OCI-M2 (cell line): ENCODE data around the gene PAIP2B.
"Not testable (repeated sequence)": the region's sequence is repeated elsewhere in the genome, so short reads cannot be mapped to it uniquely, and the experiment has no call there.

Experiments used
- DNase-seq: peaks from one replicate; lab custom pipeline; 2025; ENCODE audit not compliant: unreplicated experiment; lab: John Stamatoyannopoulos, UW

Gene PAIP2B

DNA sequence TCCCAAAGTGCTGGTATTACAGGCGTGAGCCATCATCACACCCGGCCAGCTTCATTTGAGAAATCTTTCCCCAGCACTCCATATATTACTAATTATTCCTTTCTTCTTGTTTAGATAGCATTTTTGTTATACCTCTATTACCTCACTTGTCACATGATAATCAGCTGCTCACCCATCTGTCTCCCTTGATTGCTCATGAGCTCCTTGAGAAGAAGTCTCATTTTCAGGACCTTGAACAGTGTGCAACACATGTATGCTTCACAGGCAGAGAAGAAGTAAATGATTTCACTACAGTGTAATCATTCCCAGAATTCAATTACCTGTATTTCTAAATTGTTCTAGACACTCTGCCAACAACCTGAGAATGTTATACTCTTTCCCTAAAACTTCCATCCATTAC lies 6.2 kb downstream of the PAIP2B start:
- no peak for DNase-seq

- no peak for DNase-seq
Measured at GRCh38 chr2:71216501-71216900, 10.4 kb downstream of the PAIP2B start.

DNA sequence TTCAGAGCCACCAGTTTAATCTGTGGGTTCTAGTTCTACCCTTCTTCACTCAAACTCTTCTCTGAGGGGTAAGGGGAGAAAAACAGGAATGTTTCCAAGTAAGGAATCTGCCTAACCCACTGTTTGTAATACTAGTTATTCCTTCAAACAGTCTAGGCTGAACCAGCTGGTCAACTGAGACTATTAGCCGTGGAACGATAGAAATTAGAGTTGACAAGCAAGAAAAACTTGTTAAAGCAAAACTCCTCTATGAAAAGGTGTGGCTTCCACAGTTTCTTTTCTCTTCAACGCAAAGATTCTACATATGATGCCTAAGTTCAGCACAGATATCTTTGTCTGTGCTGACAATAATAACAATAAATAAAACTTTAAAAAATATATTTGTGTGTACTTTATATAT lies 11.5 kb downstream of the PAIP2B start:
- no peak for DNase-seq

- no peak for DNase-seq
Measured at GRCh38 chr2:71212336-71212735, 14.6 kb downstream of the PAIP2B start.

GRCh38 chr2:71210292-71210691 lies 16.6 kb downstream of the PAIP2B start:
- DNase-seq = no peak

DNA sequence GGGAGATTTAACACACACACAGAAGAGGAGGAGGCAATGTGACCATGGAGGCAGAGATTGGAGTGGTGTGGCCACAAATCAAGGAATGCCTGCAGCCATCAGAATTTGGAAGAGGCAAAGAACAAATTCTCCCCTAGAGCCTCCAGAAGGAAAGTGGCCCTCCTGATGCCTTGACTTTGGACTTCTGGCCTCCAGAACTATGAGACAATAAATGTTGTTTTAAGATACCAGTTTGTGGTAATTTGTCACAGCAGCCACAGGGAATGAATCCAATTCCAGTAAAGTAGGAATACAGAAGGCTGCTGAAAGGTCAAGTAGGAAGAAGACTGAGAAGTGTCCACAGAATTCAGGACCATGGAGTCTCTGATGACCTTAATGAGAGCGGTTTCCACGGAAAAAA lies 18.1 kb downstream of the PAIP2B start:
- no peak for DNase-seq

DNA sequence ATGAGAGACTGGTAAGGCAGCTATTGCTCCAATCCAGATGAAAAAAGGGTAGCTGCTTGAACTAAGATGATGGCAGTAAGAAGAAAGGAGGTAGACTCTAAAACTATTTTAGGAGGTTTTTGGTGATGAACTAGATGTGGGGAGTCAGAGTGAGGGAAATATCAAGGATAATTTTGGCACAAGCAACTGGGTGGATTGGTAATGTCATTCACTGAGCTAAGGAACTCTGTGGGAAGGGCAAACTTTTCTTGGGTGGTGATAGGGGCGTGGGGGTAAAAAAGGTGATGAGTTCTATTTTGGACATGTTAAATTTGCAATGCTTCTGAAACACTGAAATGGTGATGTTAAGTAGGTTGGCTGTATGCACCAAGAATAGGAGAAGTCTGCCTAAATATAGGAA lies 19.3 kb downstream of the PAIP2B start:
- DNase-seq = no peak

DNA sequence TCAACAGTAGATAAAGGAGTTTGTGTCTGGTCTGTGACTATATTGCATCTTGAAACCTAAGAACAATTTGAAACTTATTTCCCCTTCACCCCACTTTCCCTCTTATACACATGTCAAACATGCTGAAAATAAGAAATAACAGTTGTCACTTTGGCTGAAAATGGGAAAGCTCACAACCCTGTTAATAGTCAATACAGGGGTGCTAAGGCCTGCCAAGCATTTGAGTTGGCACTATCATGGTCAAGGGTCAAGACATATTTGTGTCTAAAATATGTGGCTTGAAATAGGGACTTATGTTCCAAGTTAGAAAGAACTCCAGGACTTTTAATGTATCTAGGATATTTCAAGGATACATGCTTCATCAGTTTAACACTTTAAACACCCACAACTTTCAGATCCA lies 20.6 kb downstream of the PAIP2B start:
- DNase-seq = no peak

DNA sequence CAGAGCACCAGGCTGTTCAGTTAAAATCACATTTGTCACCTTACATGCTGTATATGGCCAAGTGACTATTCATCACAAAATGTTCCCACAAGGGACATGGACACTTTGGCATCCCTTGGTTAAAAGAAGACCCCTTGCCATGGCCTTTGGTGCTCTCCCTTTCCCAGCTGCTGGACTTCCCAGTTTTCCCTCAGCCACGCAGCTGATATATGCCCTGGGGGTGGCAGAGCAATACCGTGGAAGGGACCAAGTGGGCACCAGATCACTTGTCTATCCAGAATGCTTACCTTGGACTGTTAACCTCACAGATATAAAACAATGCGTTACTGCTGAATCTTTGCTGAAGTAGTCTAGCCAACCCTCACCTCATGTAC lies 35.3 kb downstream of the PAIP2B start:
- DNase-seq = no peak

- DNase-seq = no peak
Measured at GRCh38 chr2:71190656-71191569, 36.0 kb downstream of the PAIP2B start.

- no peak for DNase-seq
Measured at GRCh38 chr2:71187589-71187988, 39.3 kb downstream of the PAIP2B start.

DNA sequence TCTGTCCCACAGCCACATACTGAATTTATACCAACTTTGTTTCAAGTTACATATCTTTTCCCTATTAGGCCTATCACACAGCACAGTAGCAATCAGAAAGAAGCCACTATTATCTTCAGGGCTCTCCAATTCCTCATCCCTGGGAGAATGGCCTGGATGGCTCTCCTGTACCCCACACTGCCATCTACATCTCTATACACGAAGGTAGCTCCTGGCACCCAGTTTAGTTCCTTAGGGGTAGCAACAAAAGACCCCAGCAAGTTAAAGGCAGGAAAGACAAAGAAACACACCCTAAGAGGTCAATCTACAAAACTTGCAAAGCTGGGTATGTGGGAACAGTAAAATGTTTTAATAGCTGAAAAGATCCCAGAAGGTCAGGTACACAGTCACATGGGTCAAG lies 39.9 kb downstream of the PAIP2B start:
- DNase-seq = no peak

GRCh38 chr2:71183306-71184115 lies 43.4 kb downstream of the PAIP2B start:
- DNase-seq = not testable (repeated sequence)

DNA sequence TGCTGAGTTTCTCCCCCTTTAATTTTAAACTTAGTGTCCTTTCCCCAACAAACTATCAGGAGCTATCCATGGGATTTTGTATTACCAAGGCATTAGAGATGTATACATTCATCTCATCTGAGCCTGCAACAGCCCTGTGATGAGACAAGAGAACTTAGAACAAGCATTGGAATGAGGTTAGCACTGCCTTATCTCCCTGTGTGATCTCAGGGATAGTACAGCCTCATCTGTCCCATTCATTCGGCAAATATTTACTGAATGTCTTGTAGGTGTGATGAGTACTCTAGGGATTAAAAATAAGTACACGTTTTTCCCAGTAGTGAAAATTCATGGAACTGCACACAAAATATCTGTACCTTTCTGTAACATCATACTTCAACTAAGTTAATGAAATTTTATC lies 45.6 kb downstream of the PAIP2B start:
- no peak for DNase-seq

DNA sequence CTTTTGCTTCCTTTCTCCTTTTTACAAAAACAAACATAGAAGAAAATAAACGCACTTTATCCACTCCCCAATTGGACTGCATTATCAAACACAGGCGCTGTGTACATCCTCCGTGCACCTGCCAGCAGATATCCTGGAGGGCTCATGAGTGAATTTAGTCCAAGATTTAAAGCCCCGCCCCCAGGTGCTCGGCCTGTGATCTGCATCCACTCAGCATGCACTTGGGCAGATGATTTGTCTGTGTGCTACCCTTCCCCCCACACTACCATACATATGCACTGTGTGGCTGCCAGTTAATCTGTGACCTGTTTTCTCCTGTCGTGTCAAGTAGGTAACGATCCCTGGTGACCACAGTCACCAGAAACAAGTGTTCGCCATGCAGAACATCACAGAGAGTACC lies 48.1 kb downstream of the PAIP2B start:
- not testable (repeated sequence) for DNase-seq

DNA sequence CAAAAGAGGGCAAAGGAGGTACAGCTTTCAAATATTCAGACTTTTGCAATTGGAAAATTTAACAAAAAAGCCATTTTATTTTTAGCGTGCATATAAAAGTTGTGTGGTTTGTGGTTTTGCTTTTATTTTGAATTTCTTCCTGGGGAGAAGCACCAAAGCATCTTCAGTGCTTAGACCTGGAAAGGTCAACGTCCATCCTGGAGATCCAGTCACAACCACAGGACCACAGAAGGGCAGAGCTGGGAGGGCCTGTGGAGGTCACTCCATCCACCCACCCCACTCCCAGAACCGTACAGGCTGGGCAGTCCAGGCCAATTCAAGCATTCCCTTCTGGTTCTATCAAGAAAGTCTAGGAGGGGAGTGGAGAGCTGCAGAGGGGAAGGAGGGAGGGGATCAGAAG lies 52.7 kb downstream of the PAIP2B start:
- DNase-seq = no peak

- DNase-seq = no peak
Measured at GRCh38 chr2:71173096-71173495, 53.8 kb downstream of the PAIP2B start.

DNA sequence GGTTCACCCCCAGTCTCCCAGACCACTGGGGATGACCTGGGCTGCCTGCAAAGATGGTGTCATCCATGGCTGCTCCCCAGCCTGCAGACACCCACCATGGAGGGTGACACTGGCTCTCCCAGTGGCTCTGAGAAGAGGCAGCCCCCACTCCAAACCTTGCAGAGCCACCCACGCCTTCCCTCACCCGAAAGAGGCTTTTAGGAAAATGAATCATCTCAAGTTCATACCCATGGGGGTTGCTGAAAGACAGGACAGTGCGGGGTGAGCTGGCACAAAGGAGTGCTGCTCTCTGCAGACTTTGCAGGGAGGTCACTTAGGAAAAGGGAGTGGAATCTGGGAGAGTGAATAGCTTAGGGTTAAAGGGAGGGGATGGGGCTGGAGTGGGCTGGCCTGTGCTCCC lies 60.1 kb downstream of the PAIP2B start:
- DNase-seq = no peak

- DNase-seq = peak; percentile 71
Measured at GRCh38 chr2:71157124-71157793, 69.6 kb downstream of the PAIP2B start.

DNA sequence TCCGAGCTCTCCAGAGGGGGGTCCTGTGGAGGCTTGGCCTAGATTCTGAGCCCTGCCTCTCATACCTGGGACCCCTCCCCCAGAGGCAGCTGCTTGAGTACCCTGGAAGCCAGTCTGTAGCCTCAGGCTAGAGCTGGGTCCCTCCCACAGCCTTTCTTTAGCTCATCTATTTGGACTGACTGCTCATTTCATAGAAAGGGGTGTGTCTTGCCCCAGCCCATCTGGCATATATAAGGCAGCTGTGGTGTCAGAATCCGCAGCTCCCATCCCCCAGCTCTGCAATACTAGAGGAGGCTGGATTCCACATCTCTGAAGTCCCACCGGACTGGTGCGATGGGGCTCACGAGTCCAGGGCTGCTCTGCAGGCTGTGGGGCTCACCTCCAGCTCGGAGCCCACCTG lies 70.3 kb downstream of the PAIP2B start:
- no peak for DNase-seq

GRCh38 chr2:71155846-71156245 lies 71.1 kb downstream of the PAIP2B start:
- DNase-seq = no peak

DNA sequence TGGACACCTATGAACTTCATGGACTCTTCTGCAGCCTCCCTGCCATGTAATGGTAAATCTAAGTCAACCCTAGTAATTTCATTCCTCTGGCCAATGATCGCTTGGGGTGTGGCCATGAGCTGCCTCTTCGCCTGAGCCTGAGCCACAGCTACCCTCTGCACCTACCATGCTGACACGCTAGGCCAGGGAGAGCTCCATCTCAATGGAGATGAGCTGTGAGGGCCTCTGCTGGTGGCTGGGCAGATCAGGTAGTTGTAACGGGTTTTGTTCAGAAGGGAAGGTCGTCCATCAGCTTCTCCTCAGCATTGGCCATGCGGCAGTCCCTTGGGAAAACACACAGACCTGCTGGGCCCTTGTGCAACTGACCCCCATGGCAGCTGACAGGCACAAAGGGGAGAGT lies 72.1 kb downstream of the PAIP2B start:
- DNase-seq = no peak
